PC-3 (cell line): ENCODE measurements around the gene ASMTL. TPM values are rescaled to one million over a fixed set of nuclear protein-coding genes. Genes with fewer than 3 reads are reported as not detected.
"Not testable (repeated sequence)": the region's sequence is repeated elsewhere in the genome, so short reads cannot be mapped to it uniquely, and the experiment has no call there.

Experiments
- ATAC-seq: fragments of 200-7000 bp; cut with Tn5 transposase; 2 replicates; pipeline ENCODE4 v1.9.1; 2020; ENCODE audit warnings: mild to moderate bottlenecking, moderate library complexity
- BruUV-seq: library from RNA; stranded (reverse); fragments of 400-500 nt; replicated peaks from 2 replicates; lab custom pipeline; 2021; lab: Mats Ljungman, UMichigan
- CTCF ChIA-PET: fragments of 300-600 bp; sonication (Branson Sonifier 250); formaldehyde crosslinking; loops from one replicate; lab custom pipeline; 2022; ENCODE audit warnings: antibody characterized with exemption; lab: Charles Lee
- POLR2A ChIA-PET: fragments of 300-600 bp; sonication (Branson Sonifier 250); formaldehyde crosslinking; loops from one replicate; lab custom pipeline; 2022; ENCODE audit warnings: antibody characterized with exemption; ENCODE audit not compliant: unreplicated experiment; lab: Charles Lee
- DNase-seq: peaks from one replicate; pipeline ENCODE4 v3.0.0-alpha.2; 2015
- H2AFZ ChIP-seq: fragments of 300-600 bp; sonication (generic); 2 replicates; pipeline ENCODE4 v1.6.0; 2016; ENCODE audit warnings: antibody characterized with exemption, low read length
- H3F3A ChIP-seq: fragments of 300-600 bp; sonication (generic); one replicate; pipeline ENCODE4 v1.6.0; 2017; ENCODE audit warnings: antibody characterized with exemption, low read length, control low read depth, mild to moderate bottlenecking; ENCODE audit not compliant: unreplicated experiment
- H3K27ac ChIP-seq: fragments of 300-600 bp; sonication (generic); 2 replicates; pipeline ENCODE4 v1.5.1; 2016; ENCODE audit warnings: mild to moderate bottlenecking, low read length
- H3K27me3 ChIP-seq: fragments of 300-600 bp; sonication (generic); 2 replicates; pipeline ENCODE4 v1.6.1; 2016; ENCODE audit warnings: low read length, mixed read lengths
- H3K36me3 ChIP-seq: fragments of 300-600 bp; sonication (generic); 2 replicates; pipeline ENCODE4 v1.6.1; 2016; ENCODE audit warnings: low read depth, mixed run types, low read length, mixed read lengths
- H3K4me1 ChIP-seq: fragments of 300-600 bp; sonication (generic); 2 replicates; pipeline ENCODE4 v1.5.1; 2016; ENCODE audit warnings: low read length; ENCODE audit not compliant: insufficient read depth
- H3K4me2 ChIP-seq: fragments of 300-600 bp; sonication (generic); 2 replicates; pipeline ENCODE4 v1.6.0; 2016; ENCODE audit warnings: low read length
- H3K4me3 ChIP-seq: fragments of 300-600 bp; sonication (generic); 2 replicates; pipeline ENCODE4 v1.5.1; 2016; ENCODE audit warnings: mild to moderate bottlenecking, low read length, mixed read lengths
- H3K79me2 ChIP-seq: fragments of 300-600 bp; sonication (generic); 2 replicates; pipeline ENCODE4 v1.6.1; 2017; ENCODE audit warnings: low read length, mixed read lengths
- H3K9ac ChIP-seq: fragments of 300-600 bp; sonication (generic); 2 replicates; pipeline ENCODE4 v1.6.0; 2016; ENCODE audit warnings: mild to moderate bottlenecking, low read length
- H3K9me2 ChIP-seq: fragments of 300-600 bp; sonication (generic); replicated peaks from 2 replicates; pipeline ENCODE4 v1.6.1; 2016; ENCODE audit warnings: mixed run types, low read length, mixed read lengths
- H3K9me3 ChIP-seq: fragments of 300-600 bp; sonication (generic); 2 replicates; pipeline ENCODE4 v1.6.1; 2016; ENCODE audit warnings: low read length, mixed read lengths
- H4K20me1 ChIP-seq: fragments of 300-600 bp; sonication (generic); 2 replicates; pipeline ENCODE4 v1.6.1; 2016; ENCODE audit warnings: low read length, mixed read lengths
- EZH2 ChIP-seq: fragments of 300-600 bp; sonication (generic); IDR thresholded peaks from one replicate; pipeline ENCODE4 v1.6.1; 2017; ENCODE audit warnings: antibody characterized with exemption, mild to moderate bottlenecking, low read length; ENCODE audit not compliant: unreplicated experiment
- EZH2phosphoT487 ChIP-seq: fragments of 300-600 bp; sonication (generic); IDR thresholded peaks from 2 replicates; pipeline ENCODE4 v1.6.1; 2018; ENCODE audit warnings: mild to moderate bottlenecking, antibody characterized with exemption, low read length, borderline replicate concordance
- intact Hi-C: fragments of 100-400 bp; cut with micrococcal nuclease; formaldehyde crosslinking; loops from 2 replicates; pipeline ENCODE4 v1.9.0; 2023
- total RNA-seq: library from RNA; depleted of rRNA; stranded (reverse); fragments of >200 nt; gene quantifications from 2 replicates; pipeline ENCODE4 v1.2.3, GENCODE V29; 2014
- TF ChIP-seq, protein P1 (sequence below): fragments of 300-600 bp; sonication (generic); conservative IDR thresholded peaks from 2 replicates; pipeline ENCODE4 v1.5.1; 2017; ENCODE audit warnings: antibody characterized with exemption, low read depth, mild to moderate bottlenecking, low read length

The ASMTL gene
- total RNA-seq, 1 experiment from 2014 or later, result 6.7 TPM

DNA sequence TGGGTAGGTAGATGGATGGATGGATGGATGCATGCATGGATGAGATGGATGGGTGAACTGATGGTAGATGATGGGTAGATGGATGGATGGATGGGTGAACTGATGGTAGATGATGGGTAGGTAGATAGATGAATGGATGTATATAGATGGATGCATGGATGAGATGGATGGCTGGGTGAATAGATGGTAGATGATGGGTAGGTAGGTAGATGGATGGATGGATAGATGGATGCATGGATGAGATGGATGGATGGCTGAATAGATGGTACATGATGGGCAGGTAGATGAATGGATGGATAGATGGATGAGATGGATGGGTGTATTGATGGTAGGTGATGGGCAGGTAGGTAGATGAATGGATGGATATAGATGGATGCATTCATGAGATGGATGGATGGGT is 45.7 kb downstream of the ASMTL start:
- peaks cover 24% of the 10 kb centered on the region for H3K36me3 ChIP-seq
- no peaks in the 10 kb centered on the region for H3K9me3 ChIP-seq
- no peaks in the 10 kb centered on the region for H3F3A ChIP-seq
- no peak overlapping the region for H3K4me3 ChIP-seq
- no peaks in the 10 kb centered on the region for H3K4me1 ChIP-seq
- H3K27ac ChIP-seq, result no peak overlapping the region
- no peak for TF ChIP-seq EZH2phosphoT487
- TF ChIP-seq EZH2, result no peak
- TF ChIP-seq, protein P1, sequence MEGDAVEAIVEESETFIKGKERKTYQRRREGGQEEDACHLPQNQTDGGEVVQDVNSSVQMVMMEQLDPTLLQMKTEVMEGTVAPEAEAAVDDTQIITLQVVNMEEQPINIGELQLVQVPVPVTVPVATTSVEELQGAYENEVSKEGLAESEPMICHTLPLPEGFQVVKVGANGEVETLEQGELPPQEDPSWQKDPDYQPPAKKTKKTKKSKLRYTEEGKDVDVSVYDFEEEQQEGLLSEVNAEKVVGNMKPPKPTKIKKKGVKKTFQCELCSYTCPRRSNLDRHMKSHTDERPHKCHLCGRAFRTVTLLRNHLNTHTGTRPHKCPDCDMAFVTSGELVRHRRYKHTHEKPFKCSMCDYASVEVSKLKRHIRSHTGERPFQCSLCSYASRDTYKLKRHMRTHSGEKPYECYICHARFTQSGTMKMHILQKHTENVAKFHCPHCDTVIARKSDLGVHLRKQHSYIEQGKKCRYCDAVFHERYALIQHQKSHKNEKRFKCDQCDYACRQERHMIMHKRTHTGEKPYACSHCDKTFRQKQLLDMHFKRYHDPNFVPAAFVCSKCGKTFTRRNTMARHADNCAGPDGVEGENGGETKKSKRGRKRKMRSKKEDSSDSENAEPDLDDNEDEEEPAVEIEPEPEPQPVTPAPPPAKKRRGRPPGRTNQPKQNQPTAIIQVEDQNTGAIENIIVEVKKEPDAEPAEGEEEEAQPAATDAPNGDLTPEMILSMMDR, result no peak
- H3K9me2 ChIP-seq, result no peaks in the 10 kb centered on the region
- H3K79me2 ChIP-seq, result no peaks in the 10 kb centered on the region
- ChIA-PET CTCF (no interaction called here), POLR2A (no interaction called here)
- H3K4me2 ChIP-seq, result no peak overlapping the region
- no peaks in the 10 kb centered on the region for H3K27me3 ChIP-seq
- no peak for ATAC-seq
- intact Hi-C loops, result no loop called here
- H3K9ac ChIP-seq, result no peak overlapping the region
- no peak for DNase-seq
- BruUV-seq, result no TSS peak
- H2AFZ ChIP-seq, result no peak overlapping the region
- H4K20me1 ChIP-seq, result no peaks in the 10 kb centered on the region

DNA sequence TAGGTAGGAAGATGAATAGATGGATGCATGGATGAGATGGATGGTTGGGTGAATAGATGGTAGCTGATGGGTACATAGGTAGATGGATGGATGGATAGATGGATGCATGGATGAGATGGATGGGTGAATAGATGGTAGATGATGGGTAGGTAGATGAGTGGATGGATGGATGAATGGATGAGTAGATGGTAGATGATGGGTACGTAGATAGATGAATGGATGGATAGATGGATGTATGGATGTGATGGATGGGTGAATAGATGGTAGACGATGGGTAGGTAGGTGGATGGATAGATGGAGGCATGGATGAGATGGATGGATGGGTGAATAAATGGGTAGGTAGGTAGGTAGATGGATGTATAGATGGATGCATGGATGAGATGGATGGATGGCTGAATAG is 46.9 kb downstream of the ASMTL start:
- H3K9ac ChIP-seq, H3K9me3 ChIP-seq, CTCF ChIA-PET, H3F3A ChIP-seq, H3K79me2 ChIP-seq, H2AFZ ChIP-seq, ATAC-seq, H4K20me1 ChIP-seq, H3K4me3 ChIP-seq, POLR2A ChIA-PET, H3K4me1 ChIP-seq, BruUV-seq, H3K4me2 ChIP-seq, H3K27ac ChIP-seq, H3K9me2 ChIP-seq, H3K27me3 ChIP-seq, intact Hi-C loops, DNase-seq: not testable (repeated sequence)
- H3K36me3 ChIP-seq, result peaks cover 24% of the 10 kb centered on the region

DNA sequence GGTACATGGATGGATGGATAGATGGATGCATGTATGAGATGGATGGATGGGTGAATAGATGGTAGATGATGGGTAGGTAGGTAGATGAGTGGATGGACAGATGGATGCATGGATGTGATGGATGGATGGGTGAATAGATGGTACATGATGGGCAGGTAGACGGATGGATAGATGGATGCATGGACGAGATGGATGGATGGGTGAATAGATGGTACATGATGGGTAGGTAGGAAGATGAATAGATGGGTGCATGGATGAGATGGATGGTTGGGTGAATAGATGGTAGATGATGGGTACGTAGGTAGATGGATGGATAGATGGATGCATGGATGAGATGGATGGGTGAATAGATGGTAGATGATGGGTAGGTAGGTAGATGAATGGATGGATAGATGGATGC is 48.8 kb downstream of the ASMTL start:
- H3K4me2 ChIP-seq, H3K27ac ChIP-seq, H3K9me2 ChIP-seq, H4K20me1 ChIP-seq, ATAC-seq, H3K4me3 ChIP-seq, POLR2A ChIA-PET, H3K9me3 ChIP-seq, DNase-seq, H3K27me3 ChIP-seq, H3F3A ChIP-seq, H2AFZ ChIP-seq, H3K9ac ChIP-seq, CTCF ChIA-PET, H3K4me1 ChIP-seq, H3K79me2 ChIP-seq, intact Hi-C loops, BruUV-seq: not testable (repeated sequence)
- peaks cover 24% of the 10 kb centered on the region for H3K36me3 ChIP-seq

DNA sequence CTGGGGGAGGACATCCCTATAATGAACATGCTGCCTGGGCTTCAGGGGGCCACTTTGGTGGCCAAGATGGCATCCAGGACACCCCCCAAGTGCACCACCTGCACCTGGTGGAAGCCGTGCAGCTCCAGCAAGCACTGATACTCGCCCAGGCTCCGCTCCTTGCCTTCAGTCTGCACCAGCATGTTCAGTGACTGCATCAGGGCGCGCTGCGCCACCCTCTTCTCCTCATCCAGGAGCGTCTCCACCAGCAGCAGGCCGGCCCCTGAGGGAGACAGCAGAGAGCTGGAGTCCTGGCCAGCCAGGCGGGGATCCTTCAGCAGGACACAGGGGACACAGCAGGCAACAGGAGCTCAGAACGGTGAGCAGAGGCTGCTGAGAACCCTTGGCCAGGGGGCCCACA is 49.5 kb downstream of the ASMTL start:
- peaks cover 24% of the 10 kb centered on the region for H3K36me3 ChIP-seq
- H3K9me3 ChIP-seq, result no peaks in the 10 kb centered on the region
- no peaks in the 10 kb centered on the region for H3F3A ChIP-seq
- intact Hi-C loops, result no loop called here
- H2AFZ ChIP-seq, result no peak overlapping the region
- H3K9ac ChIP-seq, result no peak overlapping the region
- H4K20me1 ChIP-seq, result no peaks in the 10 kb centered on the region
- ChIA-PET CTCF (no interaction called here), POLR2A (no interaction called here)
- H3K27me3 ChIP-seq, result no peaks in the 10 kb centered on the region
- no peak overlapping the region for H3K27ac ChIP-seq
- H3K4me1 ChIP-seq, result no peaks in the 10 kb centered on the region
- ATAC-seq, result no peak
- TF ChIP-seq EZH2phosphoT487 (no peak), EZH2 (no peak)
- TF ChIP-seq, protein P1, result no peak
- no peaks in the 10 kb centered on the region for H3K79me2 ChIP-seq
- BruUV-seq, result no TSS peak
- H3K9me2 ChIP-seq, result no peaks in the 10 kb centered on the region
- H3K4me2 ChIP-seq, result no peak overlapping the region
- H3K4me3 ChIP-seq, result no peak overlapping the region
- no peak for DNase-seq
